Mesenchymal stem cell (in vitro differentiated cells and primary cell): ENCODE results near the gene GTPBP2.
"Not testable (repeated sequence)": the region's sequence is repeated elsewhere in the genome, so short reads cannot be mapped to it uniquely, and the experiment has no call there.

Experiments used
- DNase-seq: peaks from one replicate; pipeline ENCODE4 v3.0.0-alpha.2; 2013
- H2AFZ ChIP-seq: one replicate; pipeline ENCODE4 v1.6.1; 2013; ENCODE audit warnings: low read depth, mild to moderate bottlenecking, control low read depth, inconsistent platforms, low read length, moderate library complexity
- H2AK5ac ChIP-seq: 2 replicates; pipeline ENCODE4 v1.6.1; 2013; ENCODE audit warnings: low read length, moderate library complexity, mild to moderate bottlenecking, inconsistent platforms; ENCODE audit not compliant: severe bottlenecking
- H2BK120ac ChIP-seq: one replicate; pipeline ENCODE4 v1.6.1; 2013; ENCODE audit warnings: low read depth, mild to moderate bottlenecking, inconsistent platforms, low read length, moderate library complexity
- H2BK12ac ChIP-seq, 2 experiments: one replicate each; pipeline ENCODE4 v1.6.1; 2013; ENCODE audit warnings: inconsistent platforms in 2 of 2, low read length in 2 of 2, mild to moderate bottlenecking in 2 of 2, moderate library complexity in 2 of 2, control low read depth in 1 of 2
- H2BK15ac ChIP-seq: one replicate; pipeline ENCODE4 v1.6.1; 2013; ENCODE audit warnings: mild to moderate bottlenecking, low read depth, inconsistent platforms; ENCODE audit not compliant: poor library complexity, severe bottlenecking
- H2BK5ac ChIP-seq: 2 replicates; pipeline ENCODE4 v1.6.1; 2013; ENCODE audit warnings: low read depth, mild to moderate bottlenecking, low read length, control low read depth, inconsistent platforms; ENCODE audit not compliant: poor library complexity, severe bottlenecking
- H3K14ac ChIP-seq, 2 experiments: one replicate each; pipeline ENCODE4 v1.6.1; 2013; ENCODE audit warnings: inconsistent platforms in 2 of 2, low read length in 2 of 2, control low read depth in 1 of 2, mild to moderate bottlenecking in 1 of 2, moderate library complexity in 1 of 2
- H3K18ac ChIP-seq, 2 experiments: one replicate each; pipeline ENCODE4 v1.6.1; 2013; ENCODE audit warnings: inconsistent platforms in 2 of 2, low read length in 2 of 2, control low read depth in 1 of 2, low read depth in 1 of 2, mild to moderate bottlenecking in 1 of 2
- H3K23ac ChIP-seq, 2 experiments: one replicate each; pipeline ENCODE4 v1.6.1; 2013; ENCODE audit warnings: inconsistent platforms in 2 of 2, low read length in 2 of 2, mild to moderate bottlenecking in 2 of 2, moderate library complexity in 2 of 2, control low read depth in 1 of 2
- H3K27ac ChIP-seq: 2 replicates; pipeline ENCODE4 v1.5.1; 2013; ENCODE audit warnings: mild to moderate bottlenecking, moderate library complexity, low read length, control low read depth, inconsistent platforms; ENCODE audit not compliant: poor library complexity, severe bottlenecking
- H3K27me3 ChIP-seq, 2 experiments: 2 replicates each; pipeline versions ENCODE4 v1.6.1 to v1.7.0; 2013; ENCODE audit warnings: low read length in 2 of 2, mild to moderate bottlenecking in 2 of 2, moderate library complexity in 2 of 2, control low read depth in 1 of 2, inconsistent platforms in 1 of 2; ENCODE audit not compliant: control insufficient read depth in 1 of 2, insufficient read depth in 1 of 2
- H3K36me3 ChIP-seq, 2 experiments: 2 replicates each; pipeline versions ENCODE4 v1.6.1 to v1.7.0; 2013; ENCODE audit warnings: low read length in 2 of 2, control low read depth in 1 of 2, inconsistent platforms in 1 of 2, low read depth in 1 of 2, mild to moderate bottlenecking in 1 of 2; ENCODE audit not compliant: insufficient read depth in 2 of 2, control insufficient read depth in 1 of 2
- H3K4ac ChIP-seq, 2 experiments: one replicate each; pipeline ENCODE4 v1.6.1; 2013; ENCODE audit warnings: inconsistent platforms in 2 of 2, low read length in 2 of 2, mild to moderate bottlenecking in 2 of 2, moderate library complexity in 2 of 2, control low read depth in 1 of 2, low read depth in 1 of 2
- H3K4me1 ChIP-seq: 2 replicates; pipeline ENCODE4 v1.6.1; 2013; ENCODE audit warnings: low read depth, low read length, control low read depth; ENCODE audit not compliant: control insufficient read depth, insufficient read depth
- H3K4me2 ChIP-seq: 2 replicates; pipeline ENCODE4 v1.6.1; 2013; ENCODE audit warnings: low read length, mild to moderate bottlenecking, inconsistent platforms; ENCODE audit not compliant: poor library complexity, severe bottlenecking
- H3K4me3 ChIP-seq, 2 experiments: 2 replicates each; pipeline versions ENCODE4 v1.5.1 to v1.7.0; 2013; ENCODE audit warnings: low read length in 2 of 2, mild to moderate bottlenecking in 2 of 2, control low read depth in 1 of 2, low read depth in 1 of 2; ENCODE audit not compliant: insufficient read depth in 1 of 2
- H3K79me1 ChIP-seq: replicated peaks from 2 replicates; pipeline ENCODE4 v1.6.1; 2013; ENCODE audit warnings: mild to moderate bottlenecking, control low read depth, low read length, inconsistent platforms; ENCODE audit not compliant: poor library complexity, severe bottlenecking
- H3K9ac ChIP-seq: 2 replicates; pipeline ENCODE4 v1.7.0; 2013; ENCODE audit warnings: mild to moderate bottlenecking, low read length, moderate library complexity
- H3K9me3 ChIP-seq: 2 replicates; pipeline ENCODE4 v1.7.0; 2013; ENCODE audit warnings: mild to moderate bottlenecking, low read length; ENCODE audit not compliant: control insufficient read depth
- H4K8ac ChIP-seq: one replicate; pipeline ENCODE4 v1.6.1; 2013; ENCODE audit warnings: inconsistent platforms, mild to moderate bottlenecking, low read length, moderate library complexity
- H4K91ac ChIP-seq: one replicate; pipeline ENCODE4 v1.6.1; 2013; ENCODE audit warnings: mild to moderate bottlenecking, low read length, inconsistent platforms
- WGBS: methylation state at CpG from one replicate; pipeline ENCODE4 v1.1.7; 2013; ENCODE audit warnings: mixed read lengths; 5-methylcytosine and 5-hydroxymethylcytosine counted together

Gene GTPBP2

DNA sequence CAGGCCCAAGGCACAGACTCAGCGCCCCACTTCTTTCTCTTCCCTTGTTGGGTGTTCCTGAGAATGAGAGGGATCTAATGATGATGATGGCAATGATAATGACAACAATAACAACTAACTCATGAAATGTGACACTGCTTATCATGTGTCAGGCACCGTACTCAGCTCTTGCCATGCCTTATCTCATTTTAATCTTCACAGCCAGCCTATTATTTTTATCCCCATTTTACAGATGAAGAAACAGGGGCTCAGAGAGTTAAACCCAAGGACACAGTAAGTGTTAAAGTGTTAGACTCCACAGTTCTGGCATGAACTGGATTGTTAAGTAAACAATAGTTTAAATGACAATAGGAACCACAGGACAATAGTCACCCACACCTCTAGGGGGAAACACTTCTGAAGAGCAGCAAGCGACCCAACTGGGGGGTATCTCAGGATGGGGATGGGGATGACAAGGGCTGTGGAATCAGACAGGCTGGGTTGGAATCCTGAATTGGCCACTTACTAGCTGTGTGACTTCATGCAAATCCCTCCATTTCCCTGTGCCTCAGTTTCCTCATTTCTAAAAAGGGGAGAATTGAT lies 28.2 kb upstream of the GTPBP2 start:
- H3K4me1 ChIP-seq = no peaks in the 10 kb centered on the region
- H3K9me3 ChIP-seq = peaks cover 4% of the 10 kb centered on the region
- H2BK15ac ChIP-seq = no peak overlapping the region
- no peak for DNase-seq
- no peaks in the 10 kb centered on the region for H3K36me3 ChIP-seq
- H3K27ac ChIP-seq = no peak overlapping the region
- H2AK5ac ChIP-seq = no peak overlapping the region
- H3K9ac ChIP-seq = no peak overlapping the region
- no peak overlapping the region for H3K18ac ChIP-seq
- no peak overlapping the region for H3K4me2 ChIP-seq
- no peaks in the 10 kb centered on the region for H3K27me3 ChIP-seq
- H3K23ac ChIP-seq = no peak overlapping the region
- no peak overlapping the region for H2AFZ ChIP-seq
- no peaks in the 10 kb centered on the region for H3K79me1 ChIP-seq
- H4K8ac ChIP-seq = no peak overlapping the region
- H2BK12ac ChIP-seq = no peak overlapping the region
- WGBS = 92% methylated on average over 1 of the region's 3 CpGs
- H3K4ac ChIP-seq = no peak overlapping the region
- H2BK120ac ChIP-seq = no peak overlapping the region
- H3K14ac ChIP-seq = no peak overlapping the region
- H2BK5ac ChIP-seq = no peak overlapping the region
- no peak overlapping the region for H4K91ac ChIP-seq
- no peak overlapping the region for H3K4me3 ChIP-seq

DNA sequence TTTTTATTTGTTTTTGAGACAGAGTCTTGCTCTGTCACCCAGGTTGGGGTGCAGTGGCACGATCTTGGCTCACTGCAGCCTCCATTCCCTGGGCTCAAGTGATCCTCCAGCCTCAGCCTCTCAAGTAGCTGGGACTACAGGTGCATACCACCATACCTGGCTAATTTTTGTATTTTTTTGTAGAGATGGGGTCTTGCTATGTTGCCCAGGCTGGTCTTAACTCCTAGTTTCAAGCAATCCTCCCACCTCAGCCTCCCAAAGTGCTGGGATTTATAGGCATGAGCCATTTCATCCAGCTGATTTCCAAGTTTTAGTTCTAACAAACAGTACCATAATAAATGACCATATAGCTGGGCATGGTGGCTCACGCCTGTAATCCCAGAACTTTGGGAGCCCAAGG lies 23.8 kb upstream of the GTPBP2 start:
- not testable (repeated sequence) for H3K14ac ChIP-seq, H2AK5ac ChIP-seq, H2BK12ac ChIP-seq, H4K8ac ChIP-seq, H3K27me3 ChIP-seq, H3K9ac ChIP-seq, H3K27ac ChIP-seq, H3K4me1 ChIP-seq, H3K4me2 ChIP-seq, H3K4ac ChIP-seq, DNase-seq, H3K36me3 ChIP-seq, H2AFZ ChIP-seq, H3K23ac ChIP-seq, H3K18ac ChIP-seq, H4K91ac ChIP-seq, H2BK120ac ChIP-seq, H2BK5ac ChIP-seq, H2BK15ac ChIP-seq, H3K4me3 ChIP-seq, H3K9me3 ChIP-seq, H3K79me1 ChIP-seq
- 100% methylated on average over 1 of the region's 2 CpGs for WGBS

DNA sequence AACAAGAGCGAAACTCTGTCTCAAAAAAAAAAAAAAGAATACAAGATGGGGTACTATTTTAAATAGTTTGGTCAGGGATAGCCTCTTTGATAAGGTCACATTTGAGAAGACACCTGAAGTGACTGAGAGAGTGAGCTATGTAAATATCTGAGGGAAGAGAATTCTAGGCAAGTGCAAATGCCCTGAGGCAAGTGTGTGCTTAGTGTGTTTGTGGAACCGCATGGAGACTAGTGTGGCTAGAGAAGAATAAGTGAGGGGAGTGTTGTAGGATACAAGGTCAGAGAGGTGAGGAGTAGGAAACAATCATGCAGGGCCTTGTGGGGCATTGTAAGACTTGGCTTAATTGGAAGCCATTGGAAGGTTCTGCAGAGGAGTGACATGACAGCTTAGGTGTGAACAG lies 19.2 kb upstream of the GTPBP2 start:
- H3K23ac ChIP-seq = no peak overlapping the region
- no peak overlapping the region for H3K9ac ChIP-seq
- no peak overlapping the region for H3K4me3 ChIP-seq
- H2BK15ac ChIP-seq = no peak overlapping the region
- H2AK5ac ChIP-seq = no peak overlapping the region
- H3K14ac ChIP-seq = no peak overlapping the region
- H3K9me3 ChIP-seq = no peaks in the 10 kb centered on the region
- H3K18ac ChIP-seq = no peak overlapping the region
- H3K27me3 ChIP-seq = no peaks in the 10 kb centered on the region
- no peak overlapping the region for H2BK5ac ChIP-seq
- H3K4me1 ChIP-seq = peaks cover 8% of the 10 kb centered on the region
- no peak overlapping the region for H4K91ac ChIP-seq
- no peak overlapping the region for H3K27ac ChIP-seq
- no peak overlapping the region for H3K4ac ChIP-seq
- no peak for DNase-seq
- no peak overlapping the region for H2BK12ac ChIP-seq
- H2AFZ ChIP-seq = no peak overlapping the region
- H3K4me2 ChIP-seq = no peak overlapping the region
- no peak overlapping the region for H2BK120ac ChIP-seq
- 96% methylated on average over 2 of the region's 2 CpGs for whole genome bisulfite sequencing
- H4K8ac ChIP-seq = no peak overlapping the region
- peaks cover 0 to 5% of the 10 kb centered on the region in 2 experiments for H3K36me3 ChIP-seq
- H3K79me1 ChIP-seq = no peaks in the 10 kb centered on the region

- Histone ChIP-seq H3K14ac (no peak overlapping the region), H4K91ac (no peak overlapping the region), H2BK120ac (no peak overlapping the region), H3K4ac (no peak overlapping the region), H2AK5ac (no peak overlapping the region), H3K4me1 (peaks cover 8% of the 10 kb centered on the region), H3K9me3 (no peaks in the 10 kb centered on the region), H2BK15ac (no peak overlapping the region), H2BK12ac (no peak overlapping the region), H3K27me3 (no peaks in the 10 kb centered on the region), H3K79me1 (no peaks in the 10 kb centered on the region), H3K4me2 (no peak overlapping the region), H4K8ac (no peak overlapping the region), H2AFZ (no peak overlapping the region), H3K23ac (no peak overlapping the region), H3K4me3 (no peak overlapping the region), H2BK5ac (no peak overlapping the region), H3K9ac (no peak overlapping the region), H3K18ac (no peak overlapping the region), H3K27ac (no peak overlapping the region), H3K36me3 (peaks cover 2 to 5% of the 10 kb centered on the region in 2 experiments)
- WGBS = 94% methylated on average over 2 of the region's 3 CpGs
- no peak for DNase-seq
These were observed 18.5 kb upstream of the GTPBP2 start for GRCh38 chr6:43647613-43648012.
